ENCODE data around the gene ZNF841.

- TF ChIP-seq POLR2A (IDR thresholded peaks at IDR 0.05) (no peak), POLR2AphosphoS5 (IDR thresholded peaks at IDR 0.05) (no peak)
These were observed 44.6 kb upstream of the ZNF841 start for GRCh38 chr19:52140032-52140710.

All from sigmoid colon (tissue), 4 donors.